Measurements from ENCODE around the gene PARP15. TPM values are rescaled to one million over a fixed set of nuclear protein-coding genes. Genes with fewer than 3 reads are reported as not detected.

The PARP15 gene
- total and polyA plus RNA-seq, 12 donors, result 0.21 to 1.7 (median 0.60) TPM

GRCh38 chr3:122665881-122666280, 88.4 kb downstream of the PARP15 start:
- DNase-seq, result no peak
- intact Hi-C loops (cut with DNase I), result no loop called here
- TF ChIP-seq CTCF (IDR thresholded peaks at IDR 0.05), result no peak
- Histone ChIP-seq H3K27me3 (peaks cover 0 to 5% (median 0%) of the 10 kb centered on the region in 7 donors), H3K27ac (no peak overlapping the region), H3K4me1 (no peaks in the 10 kb centered on the region), H3K4me3 (no peak overlapping the region), H3K9me3 (peaks cover 0 to 2% (median 0%) of the 10 kb centered on the region in 11 donors), H3K36me3 (no peaks in the 10 kb centered on the region)
- ATAC-seq, result no peak

- Histone ChIP-seq H3K4me3 (no peak overlapping the region), H3K27ac (no peak overlapping the region), H3K4me1 (no peaks in the 10 kb centered on the region), H3K27me3 (no peaks in the 10 kb centered on the region), H3K36me3 (no peaks in the 10 kb centered on the region), H3K9me3 (no peaks in the 10 kb centered on the region)
- DNase-seq (no peak), ATAC-seq (no peak)
- intact Hi-C loops (cut with DNase I), result no loop called here
- TF ChIP-seq CTCF (IDR thresholded peaks at IDR 0.05), result no peak
- 88 to 89% methylated on average over 8 of the region's 8 CpGs for WGBS, 2 donors
Measured at GRCh38 chr3:122668930-122669730, 91.7 kb downstream of the PARP15 start.

- intact Hi-C loops (cut with DNase I), result loop anchor here in 4 of 10 donors (10.0 kb wide), 4 partner anchors 107 to 277 kb away; partner anchors contain the start of genes DTX3L (in 1 of the 4) and PARP9 (in 1 of the 4)
- 68 to 71% methylated on average over 2 of the region's 2 CpGs for WGBS, 2 donors
Measured at GRCh38 chr3:122671553-122671952, 94.1 kb downstream of the PARP15 start.

GRCh38 chr3:122674339-122674738, 96.9 kb downstream of the PARP15 start:
- WGBS, 2 donors, result 54 to 68% methylated on average over 3 of the region's 3 CpGs
- no peak for DNase-seq
- Histone ChIP-seq H3K4me3 (no peak overlapping the region), H3K4me1 (peaks cover 0 to 14% (median 7%) of the 10 kb centered on the region in 9 donors), H3K27me3 (no peaks in the 10 kb centered on the region), H3K9me3 (peaks cover 0 to 6% (median 0%) of the 10 kb centered on the region in 11 donors), H3K27ac (no peak overlapping the region), H3K36me3 (no peaks in the 10 kb centered on the region)
- intact Hi-C loops (cut with DNase I), result loop anchor here in 4 of 10 donors (10.0 kb wide), 4 partner anchors 110 to 280 kb away; partner anchors contain the start of genes DTX3L (in 1 of the 4) and PARP9 (in 1 of the 4)
- TF ChIP-seq CTCF (IDR thresholded peaks at IDR 0.05), result no peak
- no peak for ATAC-seq

More at GRCh38 chr3:122671553-122671952, 94.1 kb downstream of the PARP15 start:
- no peak for DNase-seq
- Histone ChIP-seq H3K27me3 (no peaks in the 10 kb centered on the region), H3K27ac (no peak overlapping the region), H3K4me1 (no peaks in the 10 kb centered on the region), H3K9me3 (peaks cover 0 to 6% (median 0%) of the 10 kb centered on the region in 11 donors), H3K36me3 (no peaks in the 10 kb centered on the region), H3K4me3 (no peak overlapping the region)
- TF ChIP-seq CTCF (IDR thresholded peaks at IDR 0.05), result no peak
- no peak for ATAC-seq
